ENCODE data around the gene CDK2AP2. TPM values are rescaled to one million over a fixed set of nuclear protein-coding genes. Genes with fewer than 3 reads are reported as not detected.

Gene CDK2AP2
- total RNA-seq, 1 donor from 2014 or later, result 45.0 TPM

DNA sequence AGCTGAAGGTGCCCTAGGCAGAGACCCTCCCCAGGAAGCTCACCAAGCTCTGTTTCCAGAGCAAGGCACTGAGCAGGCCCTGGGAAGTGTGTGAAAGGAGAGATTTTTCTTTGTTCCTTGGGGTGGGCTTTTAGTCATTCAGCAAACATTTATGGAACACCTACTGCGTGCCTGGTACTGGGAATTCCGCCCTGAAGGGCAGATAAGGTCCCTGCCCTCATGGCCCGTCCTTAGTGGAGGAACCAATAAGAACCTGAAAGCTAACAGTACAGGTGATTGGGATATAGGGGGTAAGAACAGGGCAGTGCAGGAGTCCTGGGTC, 42.8 kb downstream of the CDK2AP2 start:
- peak overlapping the region; percentile 94 for H3K4me2 ChIP-seq (ENCODE audit: low read length)
- H4K20me1 ChIP-seq (ENCODE audit: insufficient read depth, low read length), result no peaks in the 10 kb centered on the region
- DNase-seq (ENCODE audit: low read depth), result no peak
- H3K27me3 ChIP-seq (ENCODE audit: insufficient read depth, low read length), result peaks cover 2% of the 10 kb centered on the region
- H3K9ac ChIP-seq (ENCODE audit: low read length), result peak overlapping the region; percentile 84
- no peaks in the 10 kb centered on the region for H3K27me3 Mint-ChIP-seq (ENCODE audit: low read depth, unreplicated experiment)
- no peak for FAIRE-seq
- H3K27ac Mint-ChIP-seq (ENCODE audit: unreplicated experiment), result peak overlapping the region; percentile 47
- peaks cover 5% of the 10 kb centered on the region for H3K36me3 Mint-ChIP-seq (ENCODE audit: low read depth, unreplicated experiment)
- H3K4me1 Mint-ChIP-seq (ENCODE audit: low read depth, unreplicated experiment), result peaks cover 4% of the 10 kb centered on the region
- no peaks in the 10 kb centered on the region for H3K9me3 ChIP-seq (ENCODE audit: insufficient read depth, low read depth, low read length)
- peak overlapping the region; percentile 70 for H3K4me3 ChIP-seq (ENCODE audit: insufficient read depth, low read depth, low read length)
- no peaks in the 10 kb centered on the region for H3K36me3 ChIP-seq (ENCODE audit: insufficient read depth, low read length)
- peak overlapping the region; percentile 40 for H3K27ac ChIP-seq (ENCODE audit: low read depth, low read length)
- peaks cover 9% of the 10 kb centered on the region for H3K79me2 ChIP-seq (ENCODE audit: insufficient read depth, low read length)
- H3K9me3 Mint-ChIP-seq (ENCODE audit: unreplicated experiment), result no peaks in the 10 kb centered on the region
- peak overlapping the region; percentile 77 for H3K4me3 Mint-ChIP-seq (ENCODE audit: unreplicated experiment)
- peaks cover 16% of the 10 kb centered on the region for H3K4me1 ChIP-seq (ENCODE audit: insufficient read depth, low read length)
- no peak overlapping the region for H2AFZ ChIP-seq (ENCODE audit: low read depth, low read length)
- TF ChIP-seq, protein P1, sequence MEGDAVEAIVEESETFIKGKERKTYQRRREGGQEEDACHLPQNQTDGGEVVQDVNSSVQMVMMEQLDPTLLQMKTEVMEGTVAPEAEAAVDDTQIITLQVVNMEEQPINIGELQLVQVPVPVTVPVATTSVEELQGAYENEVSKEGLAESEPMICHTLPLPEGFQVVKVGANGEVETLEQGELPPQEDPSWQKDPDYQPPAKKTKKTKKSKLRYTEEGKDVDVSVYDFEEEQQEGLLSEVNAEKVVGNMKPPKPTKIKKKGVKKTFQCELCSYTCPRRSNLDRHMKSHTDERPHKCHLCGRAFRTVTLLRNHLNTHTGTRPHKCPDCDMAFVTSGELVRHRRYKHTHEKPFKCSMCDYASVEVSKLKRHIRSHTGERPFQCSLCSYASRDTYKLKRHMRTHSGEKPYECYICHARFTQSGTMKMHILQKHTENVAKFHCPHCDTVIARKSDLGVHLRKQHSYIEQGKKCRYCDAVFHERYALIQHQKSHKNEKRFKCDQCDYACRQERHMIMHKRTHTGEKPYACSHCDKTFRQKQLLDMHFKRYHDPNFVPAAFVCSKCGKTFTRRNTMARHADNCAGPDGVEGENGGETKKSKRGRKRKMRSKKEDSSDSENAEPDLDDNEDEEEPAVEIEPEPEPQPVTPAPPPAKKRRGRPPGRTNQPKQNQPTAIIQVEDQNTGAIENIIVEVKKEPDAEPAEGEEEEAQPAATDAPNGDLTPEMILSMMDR (IDR thresholded peaks at IDR 0.05; ENCODE audit: insufficient read depth, low read depth, low read length), result no peak
- TF ChIP-seq EZH2 (IDR thresholded peaks at IDR 0.05; ENCODE audit: insufficient read depth, low read length), result no peak

DNA sequence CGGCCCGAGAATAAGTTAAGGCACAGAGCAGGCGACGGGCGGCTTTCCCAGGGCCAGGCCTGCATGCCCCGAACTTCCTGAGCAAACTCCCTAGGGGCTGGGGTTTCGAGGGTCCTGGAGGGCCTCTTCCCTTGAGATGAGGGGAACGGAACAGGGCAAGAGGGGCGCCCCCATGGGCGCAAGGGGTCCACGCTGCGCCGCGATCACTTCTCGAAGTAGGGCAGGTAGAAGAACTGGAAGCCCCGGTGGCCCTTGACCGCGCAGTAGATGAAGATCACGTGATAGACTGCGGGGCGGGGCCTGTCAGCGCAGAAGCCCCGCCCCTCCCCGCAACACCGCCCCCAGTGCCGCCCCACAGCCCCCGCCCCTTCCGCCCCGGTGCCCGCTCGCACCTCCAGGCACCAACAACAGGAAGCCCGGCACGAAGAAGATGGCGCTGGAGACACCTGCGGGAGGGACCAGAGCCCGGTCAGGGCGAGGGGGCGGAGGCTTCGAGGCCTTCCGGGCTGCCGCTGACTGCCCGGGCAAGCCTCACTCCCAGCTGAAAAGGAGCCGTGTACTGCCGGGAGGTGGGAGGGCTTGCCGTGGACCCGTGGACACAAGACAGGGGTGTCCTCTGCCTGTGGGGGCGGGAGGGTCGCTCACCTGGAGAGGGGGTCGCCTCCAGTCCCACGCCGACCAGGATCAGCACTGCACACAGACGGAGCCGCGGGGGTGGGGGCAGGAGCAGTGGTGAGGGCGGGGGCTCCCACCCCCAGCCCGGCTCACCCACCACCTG, 43.4 kb downstream of the CDK2AP2 start:
- Histone ChIP-seq H3K9me3 (ENCODE audit: insufficient read depth, low read depth, low read length) (no peaks in the 10 kb centered on the region), H3K79me2 (ENCODE audit: insufficient read depth, low read length) (peaks cover 9% of the 10 kb centered on the region), H3K27ac (ENCODE audit: low read depth, low read length) (peak overlapping the region; percentile 40), H3K4me1 (ENCODE audit: insufficient read depth, low read length) (peaks cover 16% of the 10 kb centered on the region), H3K36me3 (ENCODE audit: insufficient read depth, low read length) (no peaks in the 10 kb centered on the region), H3K9ac (ENCODE audit: low read length) (peak overlapping the region; percentile 84), H3K27me3 (ENCODE audit: insufficient read depth, low read length) (peaks cover 2% of the 10 kb centered on the region), H4K20me1 (ENCODE audit: insufficient read depth, low read length) (no peaks in the 10 kb centered on the region), H3K4me3 (ENCODE audit: insufficient read depth, low read depth, low read length) (peak overlapping the region; percentile 70), H2AFZ (ENCODE audit: low read depth, low read length) (peak overlapping the region; percentile 72), H3K4me2 (ENCODE audit: low read length) (peak overlapping the region; percentile 94)
- TF ChIP-seq, protein P1 (IDR thresholded peaks at IDR 0.05; ENCODE audit: insufficient read depth, low read depth, low read length), result no peak
- TF ChIP-seq EZH2 (IDR thresholded peaks at IDR 0.05; ENCODE audit: insufficient read depth, low read length), result no peak
- peak overlapping the region; percentile 18 for H3K27ac Mint-ChIP-seq (ENCODE audit: unreplicated experiment)
- FAIRE-seq (no peak), DNase-seq (ENCODE audit: low read depth) (peak; percentile 38)
- H3K4me1 Mint-ChIP-seq (ENCODE audit: low read depth, unreplicated experiment), result peaks cover 4% of the 10 kb centered on the region
- H3K4me3 Mint-ChIP-seq (ENCODE audit: unreplicated experiment), result peak overlapping the region; percentile 77
- H3K27me3 Mint-ChIP-seq (ENCODE audit: low read depth, unreplicated experiment), result no peaks in the 10 kb centered on the region
- peaks cover 5% of the 10 kb centered on the region for H3K36me3 Mint-ChIP-seq (ENCODE audit: low read depth, unreplicated experiment)
- H3K9me3 Mint-ChIP-seq (ENCODE audit: unreplicated experiment), result no peaks in the 10 kb centered on the region

All from astrocyte (in vitro differentiated cells and primary cell).